ENCODE results near the gene ZFHX3.

ZFHX3 gene

GRCh38 chr16:72890587-72890986, 157.3 kb downstream of the ZFHX3 start:
- no peak for DNase-seq

- no peak for DNase-seq
Measured at GRCh38 chr16:72889616-72890582, 158.0 kb downstream of the ZFHX3 start.

- DNase-seq, result no peak
Measured at GRCh38 chr16:72887537-72887936, 160.4 kb downstream of the ZFHX3 start.

GRCh38 chr16:72886346-72886974, 161.5 kb downstream of the ZFHX3 start:
- no peak for DNase-seq

- no peak for DNase-seq
Measured at GRCh38 chr16:72884573-72884972, 163.4 kb downstream of the ZFHX3 start.

GRCh38 chr16:72884037-72884436, 163.9 kb downstream of the ZFHX3 start:
- DNase-seq, result no peak

- no peak for DNase-seq
Measured at GRCh38 chr16:72879846-72880245, 168.1 kb downstream of the ZFHX3 start.

- DNase-seq, result no peak
Measured at GRCh38 chr16:72878301-72879269, 169.3 kb downstream of the ZFHX3 start.

- DNase-seq, result no peak
Measured at GRCh38 chr16:72877374-72878028, 170.4 kb downstream of the ZFHX3 start.

- no peak for DNase-seq
Measured at GRCh38 chr16:72876981-72877373, 171.0 kb downstream of the ZFHX3 start.

- no peak for DNase-seq
Measured at GRCh38 chr16:72876221-72876620, 171.7 kb downstream of the ZFHX3 start.

- no peak for DNase-seq
Measured at GRCh38 chr16:72875291-72876031, 172.5 kb downstream of the ZFHX3 start.

- DNase-seq, result no peak
Measured at GRCh38 chr16:72873853-72874252, 174.1 kb downstream of the ZFHX3 start.

- DNase-seq, result no peak
Measured at GRCh38 chr16:72873044-72873443, 174.9 kb downstream of the ZFHX3 start.

GRCh38 chr16:72865835-72866234, 182.1 kb downstream of the ZFHX3 start:
- DNase-seq, result no peak

- DNase-seq, result no peak
Measured at GRCh38 chr16:72865258-72865657, 182.7 kb downstream of the ZFHX3 start.

GRCh38 chr16:72864130-72864833, 183.6 kb downstream of the ZFHX3 start:
- DNase-seq, result no peak

- DNase-seq, result no peak
Measured at GRCh38 chr16:72862090-72862489, 185.8 kb downstream of the ZFHX3 start.

GRCh38 chr16:72860726-72861562, 187.0 kb downstream of the ZFHX3 start:
- no peak for DNase-seq

- DNase-seq, result no peak
Measured at GRCh38 chr16:72859581-72859980, 188.3 kb downstream of the ZFHX3 start.

Measured in SHP77 treated with DMSO at 0.1 percent for 48 hours (cell line).